ENCODE measurements around the gene RECQL. TPM values are rescaled to one million over a fixed set of nuclear protein-coding genes. Genes with fewer than 3 reads are reported as not detected.

Gene RECQL
- total and polyA plus RNA-seq, 4 experiments from 2014 or later = 64.0 to 91.7 (median 78.9) TPM

- Histone ChIP-seq H3K4me3 (ENCODE audit: low read length in 2 of 2) (no peak overlapping the region), H3K4me1 (ENCODE audit: insufficient read depth, low read length) (peaks cover 46% of the 10 kb centered on the region), H3K36me3 (ENCODE audit: insufficient read depth, low read length) (peaks cover 29% of the 10 kb centered on the region), H3K9me3 (ENCODE audit: control insufficient read depth in 1 of 2, low read length in 2 of 2) (no peaks in the 10 kb centered on the region), H3K27ac (ENCODE audit: low read depth, low read length) (no peak overlapping the region), H3K27me3 (ENCODE audit: insufficient read depth, low read length) (no peaks in the 10 kb centered on the region)
- Mint-ChIP-seq H3K27me3 (no peaks in the 10 kb centered on the region), H3K9me3 (no peaks in the 10 kb centered on the region), H3K4me3 (no peak overlapping the region), H3K27ac (peak overlapping the region in 5 of 7 donors; percentile 16 to 68 (median 42)), H3K4me1 (peaks cover 31 to 51% (median 39%) of the 10 kb centered on the region in 4 donors), H3K36me3 (peaks cover 51 to 68% of the 10 kb centered on the region in 2 donors)
- intact Hi-C loops (cut with micrococcal nuclease) = loop anchor here (10.0 kb wide), 1 partner anchor 1165 kb away; the partner anchor contains the start of gene ETNK1
- DNase-seq = no peak
- POLR2A ChIA-PET (ENCODE audit: partially characterized antibody) = no interaction called here
- CTCF ChIA-PET (ENCODE audit: partially characterized antibody) = interaction anchor here (1.3 kb wide), 1 partner anchor 21 kb away, joined by 5 read pairs; no protein-coding TSS in a partner anchor
Measured at GRCh38 chr12:21459474-21459873, 42.0 kb downstream of the RECQL start.

DNA sequence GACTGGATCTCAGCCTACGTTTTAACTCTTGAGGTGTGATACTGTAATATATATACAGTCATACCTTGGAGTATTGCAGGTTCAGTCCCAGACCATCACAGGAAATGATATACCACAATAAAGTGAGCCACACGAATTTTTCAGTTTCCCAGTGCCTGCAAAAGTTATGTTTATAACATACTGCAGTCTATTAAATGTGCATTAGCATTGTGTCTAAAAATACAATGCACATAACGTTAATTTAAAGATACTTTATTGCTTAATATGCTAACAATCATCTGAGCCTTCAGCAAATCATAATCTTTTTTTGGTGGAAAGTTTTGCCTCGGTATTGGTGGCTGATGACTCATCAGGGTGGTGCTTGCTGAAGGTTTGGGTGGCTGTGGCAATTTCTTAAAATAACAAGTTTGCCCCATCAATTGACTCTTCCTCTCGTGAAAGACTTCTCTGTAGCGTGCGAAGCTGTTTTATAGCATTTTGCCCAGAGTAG lies 45.1 kb downstream of the RECQL start:
- Mint-ChIP-seq H3K4me1 (peaks cover 43 to 71% (median 55%) of the 10 kb centered on the region in 4 donors), H3K27ac (peak overlapping the region; percentile 88 to 93 (median 90)), H3K27me3 (no peaks in the 10 kb centered on the region), H3K36me3 (peaks cover 33 to 56% of the 10 kb centered on the region in 2 donors), H3K4me3 (peak overlapping the region; percentile 26 to 82 (median 72)), H3K9me3 (no peaks in the 10 kb centered on the region)
- peaks cover 2% of the 10 kb centered on the region for H3K36me3 ChIP-seq (ENCODE audit: insufficient read depth, low read length)
- H3K9me3 ChIP-seq (ENCODE audit: control insufficient read depth in 1 of 2, low read length in 2 of 2) = no peaks in the 10 kb centered on the region
- CTCF ChIA-PET (ENCODE audit: partially characterized antibody) = no interaction called here
- peak; percentile 54 to 70 (median 61) for DNase-seq
- H3K27ac ChIP-seq (ENCODE audit: low read depth, low read length) = peak overlapping the region; percentile 36
- no peaks in the 10 kb centered on the region for H3K27me3 ChIP-seq (ENCODE audit: insufficient read depth, low read length)
- POLR2A ChIA-PET (ENCODE audit: partially characterized antibody) = interaction anchor here (0.5 to 6.7 kb wide), 10 partner anchors 11 to 879 kb away, joined by 3 to 67 read pairs (median 4); partner anchors contain the start of genes GOLT1B, LDHB, PYROXD1 and RECQL
- intact Hi-C loops (cut with micrococcal nuclease) = loop anchor here (1.0 to 10.0 kb wide), 5 partner anchors 19 to 1168 kb away; partner anchors contain the start of genes ETNK1, GOLT1B, PYROXD1 and RECQL
- peaks cover 68% of the 10 kb centered on the region for H3K4me1 ChIP-seq (ENCODE audit: insufficient read depth, low read length)
- no peak overlapping the region for H3K4me3 ChIP-seq (ENCODE audit: low read length in 2 of 2)

DNA sequence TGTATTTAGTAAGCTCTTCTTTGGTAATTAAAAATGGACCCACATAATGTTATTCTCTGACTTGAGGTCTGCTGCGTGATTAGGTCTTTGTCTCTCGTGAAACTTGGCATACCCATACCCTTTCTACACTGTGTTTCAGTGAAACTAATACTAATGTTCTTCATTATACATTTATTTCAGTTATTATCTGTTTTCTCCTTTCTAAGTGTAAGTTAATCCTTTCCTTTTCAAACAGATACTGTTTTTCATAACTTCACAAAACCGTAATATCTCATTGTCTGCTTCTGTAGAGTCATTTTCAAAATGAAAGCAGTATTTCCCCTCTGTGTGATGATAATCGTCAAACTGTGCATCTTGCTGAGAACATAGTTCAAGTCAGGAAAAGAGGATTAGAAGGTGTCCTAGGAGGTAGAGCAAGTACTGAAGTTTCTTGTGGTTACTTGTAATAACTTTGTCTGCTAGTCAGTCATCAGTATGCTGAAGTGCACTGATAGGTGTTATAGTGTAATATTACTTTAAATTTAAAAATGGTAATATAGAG lies 48.1 kb downstream of the RECQL start:
- Mint-ChIP-seq H3K9me3 (no peaks in the 10 kb centered on the region), H3K27me3 (no peaks in the 10 kb centered on the region), H3K27ac (peak overlapping the region; percentile 76 to 97 (median 92)), H3K36me3 (peaks cover 32 to 59% of the 10 kb centered on the region in 2 donors), H3K4me3 (peak overlapping the region; percentile 65 to 89 (median 84)), H3K4me1 (peaks cover 38 to 62% (median 52%) of the 10 kb centered on the region in 4 donors)
- H3K4me1 ChIP-seq (ENCODE audit: insufficient read depth, low read length) = peaks cover 58% of the 10 kb centered on the region
- H3K27me3 ChIP-seq (ENCODE audit: insufficient read depth, low read length) = no peaks in the 10 kb centered on the region
- no peaks in the 10 kb centered on the region for H3K9me3 ChIP-seq (ENCODE audit: control insufficient read depth in 1 of 2, low read length in 2 of 2)
- peak; percentile 29 to 34 (median 31) for DNase-seq
- H3K4me3 ChIP-seq (ENCODE audit: low read length in 2 of 2) = peak overlapping the region in 1 of 2 donors; percentile 26
- POLR2A ChIA-PET (ENCODE audit: partially characterized antibody) = interaction anchor here (0.6 to 6.7 kb wide), 5 partner anchors 10 to 904 kb away, joined by 3 to 67 read pairs (median 5); partner anchors contain the start of genes GOLT1B, PYROXD1 and RECQL
- intact Hi-C loops (cut with micrococcal nuclease) = loop anchor here (10.0 kb wide), 1 partner anchor 1171 kb away; the partner anchor contains the start of gene ETNK1
- H3K36me3 ChIP-seq (ENCODE audit: insufficient read depth, low read length) = peaks cover 9% of the 10 kb centered on the region
- peak overlapping the region; percentile 53 for H3K27ac ChIP-seq (ENCODE audit: low read depth, low read length)
- CTCF ChIA-PET (ENCODE audit: partially characterized antibody) = interaction anchor here (0.8 to 1.2 kb wide), 3 partner anchors 9 to 158 kb away, joined by 3 read pairs; no protein-coding TSS in a partner anchor

DNA sequence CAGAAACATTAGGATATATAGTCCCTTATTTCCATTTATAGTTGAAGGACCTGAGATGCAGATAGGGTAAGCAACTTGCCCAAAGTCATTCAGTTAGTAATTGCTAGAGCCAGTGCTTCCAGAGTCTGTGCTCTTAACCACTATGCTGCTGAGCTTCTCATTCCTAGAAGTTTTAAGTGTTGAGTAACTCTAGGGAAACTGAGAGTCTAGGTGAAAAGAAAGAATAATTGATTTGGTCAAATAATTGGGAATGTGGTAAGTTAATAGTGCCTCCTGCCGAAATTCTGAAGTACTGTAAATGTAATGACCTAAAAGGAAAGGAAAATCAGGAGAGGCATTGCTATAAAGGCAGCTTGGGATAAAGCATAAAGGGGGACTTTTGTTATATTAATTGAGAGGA lies 49.9 kb downstream of the RECQL start:
- intact Hi-C loops (cut with micrococcal nuclease) = loop anchor here (1.0 to 10.0 kb wide), 2 partner anchors 154 to 1173 kb away; partner anchors contain the start of gene ETNK1
- no peaks in the 10 kb centered on the region for H3K27me3 Mint-ChIP-seq
- peak overlapping the region in 5 of 7 donors; percentile 2 to 88 (median 67) for H3K27ac Mint-ChIP-seq
- Histone ChIP-seq H3K27me3 (ENCODE audit: insufficient read depth, low read length) (no peaks in the 10 kb centered on the region), H3K4me1 (ENCODE audit: insufficient read depth, low read length) (peaks cover 40% of the 10 kb centered on the region), H3K36me3 (ENCODE audit: insufficient read depth, low read length) (peaks cover 20% of the 10 kb centered on the region), H3K27ac (ENCODE audit: low read depth, low read length) (no peak overlapping the region), H3K9me3 (ENCODE audit: control insufficient read depth in 1 of 2, low read length in 2 of 2) (no peaks in the 10 kb centered on the region), H3K4me3 (ENCODE audit: low read length in 2 of 2) (no peak overlapping the region)
- H3K4me3 Mint-ChIP-seq = peak overlapping the region in 1 of 8 donors; percentile 53
- H3K36me3 Mint-ChIP-seq = peaks cover 23 to 52% of the 10 kb centered on the region in 2 donors
- no peak for DNase-seq
- no peaks in the 10 kb centered on the region for H3K9me3 Mint-ChIP-seq
- ChIA-PET CTCF (ENCODE audit: partially characterized antibody) (interaction anchor here (0.7 to 1.3 kb wide), 2 partner anchors 14 to 18 kb away, joined by 4 to 6 read pairs; partner anchors contain the start of gene PYROXD1), POLR2A (ENCODE audit: partially characterized antibody) (interaction anchor here (1.4 to 6.7 kb wide), 2 partner anchors 14 to 50 kb away, joined by 5 to 67 read pairs; partner anchors contain the start of genes GOLT1B, PYROXD1 and RECQL)
- H3K4me1 Mint-ChIP-seq = peaks cover 27 to 43% (median 37%) of the 10 kb centered on the region in 4 donors

DNA sequence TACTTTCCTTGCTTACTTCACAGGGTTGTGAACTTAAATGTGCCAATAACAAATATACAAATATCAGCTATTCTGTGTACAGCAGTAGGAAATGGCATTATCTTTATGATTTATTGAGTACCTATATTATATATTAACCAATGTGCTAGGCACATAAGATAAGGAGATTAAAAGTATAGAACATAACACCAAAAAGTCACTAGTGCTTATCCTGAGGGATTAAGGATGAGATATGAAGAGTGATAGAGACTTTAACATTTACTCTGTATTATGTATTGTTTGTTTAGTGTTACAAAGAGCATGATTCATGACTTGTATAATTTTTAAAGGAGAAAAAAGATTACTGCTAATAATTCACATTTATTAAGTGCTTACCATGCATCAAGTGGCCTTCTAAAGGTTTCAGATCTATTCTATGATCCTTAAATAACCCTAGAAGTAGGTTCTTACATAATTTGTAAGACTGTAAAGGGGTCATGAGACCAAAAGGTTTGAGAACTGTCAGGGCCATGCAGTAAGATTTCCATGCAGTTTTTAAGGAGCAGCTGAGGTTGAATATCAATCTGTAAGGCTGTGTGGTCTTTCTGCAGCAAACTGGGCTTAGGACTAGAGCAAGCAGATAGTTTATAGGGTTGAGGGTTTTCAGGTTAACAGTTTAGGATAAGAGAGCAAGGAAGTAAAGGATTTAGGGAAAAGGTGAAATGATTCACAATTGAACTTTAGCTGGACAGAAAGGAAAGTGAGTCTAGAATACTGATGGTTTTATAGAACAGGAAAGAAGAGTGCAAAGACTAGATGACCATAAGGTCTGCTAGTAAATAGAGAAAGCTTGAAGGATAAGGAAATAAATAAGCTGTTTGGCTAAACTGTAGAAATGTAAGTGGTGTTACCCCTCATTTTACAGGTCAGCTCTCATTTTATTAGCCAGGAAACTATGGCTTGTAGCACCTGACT lies 57.0 kb downstream of the RECQL start:
- H3K9me3 Mint-ChIP-seq = peaks cover 0 to 2% (median 0%) of the 10 kb centered on the region in 8 donors
- intact Hi-C loops (cut with micrococcal nuclease) = no loop called here
- H3K4me1 Mint-ChIP-seq = peaks cover 28 to 48% (median 43%) of the 10 kb centered on the region in 4 donors
- Histone ChIP-seq H3K27ac (ENCODE audit: low read depth, low read length) (no peak overlapping the region), H3K4me1 (ENCODE audit: insufficient read depth, low read length) (peaks cover 38% of the 10 kb centered on the region), H3K9me3 (ENCODE audit: control insufficient read depth in 1 of 2, low read length in 2 of 2) (no peaks in the 10 kb centered on the region), H3K4me3 (ENCODE audit: low read length in 2 of 2) (no peak overlapping the region), H3K27me3 (ENCODE audit: insufficient read depth, low read length) (no peaks in the 10 kb centered on the region), H3K36me3 (ENCODE audit: insufficient read depth, low read length) (peaks cover 32% of the 10 kb centered on the region)
- ChIA-PET POLR2A (ENCODE audit: partially characterized antibody) (interaction anchor here (1.1 to 1.7 kb wide), 4 partner anchors 8 to 57 kb away, joined by 4 to 7 read pairs (median 6); partner anchors contain the start of genes GOLT1B and RECQL), CTCF (ENCODE audit: partially characterized antibody) (interaction anchor here (0.6 to 0.9 kb wide), 2 partner anchors 8 to 172 kb away, joined by 3 read pairs; no protein-coding TSS in a partner anchor)
- peak overlapping the region in 5 of 7 donors; percentile 2 to 31 (median 12) for H3K27ac Mint-ChIP-seq
- no peak overlapping the region for H3K4me3 Mint-ChIP-seq
- no peak for DNase-seq
- H3K36me3 Mint-ChIP-seq = peaks cover 45 to 78% of the 10 kb centered on the region in 2 donors
- no peaks in the 10 kb centered on the region for H3K27me3 Mint-ChIP-seq

GRCh38 chr12:21439347-21439746 lies 62.1 kb downstream of the RECQL start:
- Histone ChIP-seq H3K27ac (ENCODE audit: low read depth, low read length) (peak overlapping the region; percentile 81), H3K27me3 (ENCODE audit: insufficient read depth, low read length) (no peaks in the 10 kb centered on the region), H3K4me1 (ENCODE audit: insufficient read depth, low read length) (peaks cover 53% of the 10 kb centered on the region), H3K4me3 (ENCODE audit: low read length in 2 of 2) (peak overlapping the region in 1 of 2 donors; percentile 92), H3K9me3 (ENCODE audit: control insufficient read depth in 1 of 2, low read length in 2 of 2) (no peaks in the 10 kb centered on the region), H3K36me3 (ENCODE audit: insufficient read depth, low read length) (peaks cover 4% of the 10 kb centered on the region)
- peaks cover 20 to 55% of the 10 kb centered on the region in 2 donors for H3K36me3 Mint-ChIP-seq
- H3K27ac Mint-ChIP-seq = peak overlapping the region; percentile 57 to 99 (median 97)
- peak in 1 of 5 donors; percentile 13 for DNase-seq
- H3K27me3 Mint-ChIP-seq = no peaks in the 10 kb centered on the region
- peak overlapping the region; percentile 97 to 100 (median 98) for H3K4me3 Mint-ChIP-seq
- POLR2A ChIA-PET (ENCODE audit: partially characterized antibody) = interaction anchor here (0.9 to 5.3 kb wide), 5 partner anchors 13 to 62 kb away, joined by 3 to 38 read pairs (median 5); partner anchors contain the start of genes GOLT1B and RECQL
- H3K4me1 Mint-ChIP-seq = peaks cover 29 to 73% (median 48%) of the 10 kb centered on the region in 4 donors
- intact Hi-C loops (cut with micrococcal nuclease) = loop anchor here (5.0 kb wide), 4 partner anchors 33 to 893 kb away; partner anchors contain the start of genes LDHB and ST8SIA1
- no peaks in the 10 kb centered on the region for H3K9me3 Mint-ChIP-seq
- CTCF ChIA-PET (ENCODE audit: partially characterized antibody) = interaction anchor here (2.0 kb wide), 1 partner anchor 21 kb away, joined by 5 read pairs; no protein-coding TSS in a partner anchor

Measured in CD4-positive, alpha-beta memory T cell (primary cell).